GM23338 (cell line): Measurements from ENCODE around the gene TMEM214. TPM values are rescaled to one million over a fixed set of nuclear protein-coding genes. Genes with fewer than 3 reads are reported as not detected.

Experiments
- ATAC-seq: fragments of 200-7000 bp; cut with Tn5 transposase; 3 replicates; pipeline ENCODE4 v1.9.1; 2020
- DNase-seq: peaks from one replicate; pipeline ENCODE4 v3.0.0-alpha.2; 2015; ENCODE audit warnings: low spot score
- H2AFZ ChIP-seq: fragments of 200-600 bp; sonication (generic); 2 replicates; pipeline ENCODE4 v1.8.0; 2016; ENCODE audit warnings: antibody characterized with exemption, mild to moderate bottlenecking, moderate library complexity
- H3F3A ChIP-seq: fragments of 200-600 bp; sonication (generic); replicated peaks from 2 replicates; pipeline ENCODE4 v1.8.0; 2017; ENCODE audit warnings: antibody characterized with exemption, mixed run types, low read depth
- H3K27ac ChIP-seq: fragments of 200-600 bp; sonication (generic); 2 replicates; pipeline ENCODE4 v1.6.1; 2016; ENCODE audit warnings: low read depth
- H3K27me3 ChIP-seq: fragments of 200-600 bp; sonication (generic); 2 replicates; pipeline ENCODE4 v1.8.0; 2016; ENCODE audit warnings: mild to moderate bottlenecking, mixed run types, moderate library complexity; ENCODE audit not compliant: insufficient read depth
- H3K36me3 ChIP-seq: fragments of 200-600 bp; sonication (generic); 2 replicates; pipeline ENCODE4 v1.8.0; 2016; ENCODE audit warnings: mild to moderate bottlenecking; ENCODE audit not compliant: insufficient read depth
- H3K4me1 ChIP-seq: fragments of 200-600 bp; sonication (generic); 2 replicates; pipeline ENCODE4 v1.8.0; 2016; ENCODE audit warnings: mild to moderate bottlenecking, moderate library complexity; ENCODE audit not compliant: insufficient read depth
- H3K4me2 ChIP-seq: fragments of 200-600 bp; sonication (generic); 2 replicates; pipeline ENCODE4 v1.7.1; 2017; ENCODE audit warnings: mixed run types
- H3K4me3 ChIP-seq: fragments of 200-600 bp; sonication (generic); 2 replicates; pipeline ENCODE4 v1.6.1; 2016; ENCODE audit warnings: mixed run types
- H3K79me2 ChIP-seq: fragments of 200-600 bp; sonication (generic); replicated peaks from 2 replicates; pipeline ENCODE4 v1.8.0; 2017; ENCODE audit warnings: mild to moderate bottlenecking; ENCODE audit not compliant: insufficient read depth
- H3K9me2 ChIP-seq: fragments of 200-600 bp; sonication (generic); 2 replicates; pipeline ENCODE4 v1.8.0; 2017; ENCODE audit not compliant: insufficient read depth
- H4K20me1 ChIP-seq: fragments of 200-600 bp; sonication (generic); replicated peaks from 2 replicates; pipeline ENCODE4 v1.8.0; 2017; ENCODE audit warnings: mild to moderate bottlenecking; ENCODE audit not compliant: insufficient read depth
- H3K27ac Mint-ChIP-seq: 2 replicates; pipeline ENCODE4 v1.8.0; 2020; ENCODE audit warnings: inconsistent platforms, mild to moderate bottlenecking, moderate library complexity, mixed read lengths
- H3K27me3 Mint-ChIP-seq: 3 replicates; pipeline ENCODE4 v1.8.0; 2022; ENCODE audit warnings: low read depth, mild to moderate bottlenecking, moderate library complexity, mixed read lengths, inconsistent platforms; ENCODE audit not compliant: insufficient read depth, poor library complexity
- H3K36me3 Mint-ChIP-seq: 3 replicates; pipeline ENCODE4 v1.8.0; 2021; ENCODE audit warnings: low read depth, mild to moderate bottlenecking, inconsistent platforms, moderate library complexity, mixed read lengths
- H3K4me1 Mint-ChIP-seq: 3 replicates; pipeline ENCODE4 v1.8.0; 2020; ENCODE audit warnings: mild to moderate bottlenecking, inconsistent platforms, mixed read lengths
- H3K4me3 Mint-ChIP-seq: 3 replicates; pipeline ENCODE4 v1.8.0; 2021; ENCODE audit warnings: moderate library complexity, mild to moderate bottlenecking, inconsistent platforms, mixed read lengths
- H3K9me3 Mint-ChIP-seq: 3 replicates; pipeline ENCODE4 v1.8.0; 2020; ENCODE audit warnings: moderate library complexity, mild to moderate bottlenecking, inconsistent platforms, mixed read lengths
- STAT1 ChIP-seq: IDR thresholded peaks from one replicate; pipeline ENCODE4 v1.6.1; 2016; ENCODE audit warnings: antibody characterized with exemption; ENCODE audit not compliant: unreplicated experiment
- ZNF331 ChIP-seq: fragments of 250-450 bp; sonication (Bioruptor Pico); IDR thresholded peaks from 2 replicates; pipeline ENCODE4 v1.5.0; 2020; ENCODE audit warnings: low read depth, mild to moderate bottlenecking, moderate library complexity
- polyA plus RNA-seq: library from polyadenylated mRNA; unstranded; fragments of >200 nt; fragmentation: Nextera tagmentation; extraction: Ambion mirVana; gene quantifications from 2 replicates; pipeline ENCODE4 v1.2.1, GENCODE V29; 2016
- total RNA-seq: library from RNA; depleted of rRNA; stranded (reverse); fragments of >200 nt; shearing (Covaris generic); gene quantifications from 2 replicates; pipeline ENCODE4 v1.2.3, GENCODE V29; 2014
- TF ChIP-seq, protein P1 (sequence below), 2 experiments: fragments of 200-600 bp in 1 of 2; sonication (generic) in 1 of 2; conservative IDR thresholded peaks; 2 replicates each; pipeline versions ENCODE4 v1.5.1 to v1.6.1; 2016 to 2017; ENCODE audit warnings: antibody characterized with exemption in 2 of 2, low read depth in 2 of 2, mild to moderate bottlenecking in 2 of 2, moderate library complexity in 1 of 2
- TF ChIP-seq, protein P2 (sequence below): IDR thresholded peaks from 2 replicates; pipeline ENCODE4 v1.6.1; 2016; ENCODE audit warnings: antibody characterized with exemption
- TF ChIP-seq, protein P3 (sequence below): fragments of 250-450 bp; sonication (Bioruptor Pico); IDR thresholded peaks from 2 replicates; pipeline ENCODE4 v1.5.0; 2020; ENCODE audit warnings: mild to moderate bottlenecking, moderate library complexity

Gene TMEM214
- total and polyA plus RNA-seq, 2 experiments from 2014 or later = 18.4 to 36.5 TPM

DNA sequence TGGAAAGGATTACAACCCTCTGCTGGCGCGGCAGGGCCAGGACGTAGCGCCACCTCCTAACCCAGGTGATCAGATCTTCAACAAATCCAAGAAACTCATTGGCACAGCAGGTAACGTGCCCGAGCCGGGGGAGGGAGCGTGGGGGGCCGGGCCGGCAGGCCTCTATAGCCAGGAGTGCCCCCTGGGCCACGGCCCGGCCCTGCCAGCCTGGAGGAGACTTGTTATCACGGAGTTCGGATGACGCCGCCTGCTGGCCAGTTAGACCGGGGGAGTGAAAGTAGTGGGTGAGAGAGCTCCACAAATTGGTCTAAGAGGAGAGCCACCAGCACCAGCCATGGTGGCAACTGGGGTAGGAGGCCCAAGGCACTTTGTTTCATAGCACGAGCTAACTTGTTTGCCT, 8.6 kb upstream of the TMEM214 start:
- TF ChIP-seq, protein P1, sequence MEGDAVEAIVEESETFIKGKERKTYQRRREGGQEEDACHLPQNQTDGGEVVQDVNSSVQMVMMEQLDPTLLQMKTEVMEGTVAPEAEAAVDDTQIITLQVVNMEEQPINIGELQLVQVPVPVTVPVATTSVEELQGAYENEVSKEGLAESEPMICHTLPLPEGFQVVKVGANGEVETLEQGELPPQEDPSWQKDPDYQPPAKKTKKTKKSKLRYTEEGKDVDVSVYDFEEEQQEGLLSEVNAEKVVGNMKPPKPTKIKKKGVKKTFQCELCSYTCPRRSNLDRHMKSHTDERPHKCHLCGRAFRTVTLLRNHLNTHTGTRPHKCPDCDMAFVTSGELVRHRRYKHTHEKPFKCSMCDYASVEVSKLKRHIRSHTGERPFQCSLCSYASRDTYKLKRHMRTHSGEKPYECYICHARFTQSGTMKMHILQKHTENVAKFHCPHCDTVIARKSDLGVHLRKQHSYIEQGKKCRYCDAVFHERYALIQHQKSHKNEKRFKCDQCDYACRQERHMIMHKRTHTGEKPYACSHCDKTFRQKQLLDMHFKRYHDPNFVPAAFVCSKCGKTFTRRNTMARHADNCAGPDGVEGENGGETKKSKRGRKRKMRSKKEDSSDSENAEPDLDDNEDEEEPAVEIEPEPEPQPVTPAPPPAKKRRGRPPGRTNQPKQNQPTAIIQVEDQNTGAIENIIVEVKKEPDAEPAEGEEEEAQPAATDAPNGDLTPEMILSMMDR (conservative IDR thresholded peaks at IDR 0.05; ENCODE audit: low read depth in 2 of 2) = peak; percentile 77 to 80
- TF ChIP-seq, protein P2, sequence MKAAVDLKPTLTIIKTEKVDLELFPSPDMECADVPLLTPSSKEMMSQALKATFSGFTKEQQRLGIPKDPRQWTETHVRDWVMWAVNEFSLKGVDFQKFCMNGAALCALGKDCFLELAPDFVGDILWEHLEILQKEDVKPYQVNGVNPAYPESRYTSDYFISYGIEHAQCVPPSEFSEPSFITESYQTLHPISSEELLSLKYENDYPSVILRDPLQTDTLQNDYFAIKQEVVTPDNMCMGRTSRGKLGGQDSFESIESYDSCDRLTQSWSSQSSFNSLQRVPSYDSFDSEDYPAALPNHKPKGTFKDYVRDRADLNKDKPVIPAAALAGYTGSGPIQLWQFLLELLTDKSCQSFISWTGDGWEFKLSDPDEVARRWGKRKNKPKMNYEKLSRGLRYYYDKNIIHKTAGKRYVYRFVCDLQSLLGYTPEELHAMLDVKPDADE = no peak
- H3K36me3 ChIP-seq = no peaks in the 10 kb centered on the region

DNA sequence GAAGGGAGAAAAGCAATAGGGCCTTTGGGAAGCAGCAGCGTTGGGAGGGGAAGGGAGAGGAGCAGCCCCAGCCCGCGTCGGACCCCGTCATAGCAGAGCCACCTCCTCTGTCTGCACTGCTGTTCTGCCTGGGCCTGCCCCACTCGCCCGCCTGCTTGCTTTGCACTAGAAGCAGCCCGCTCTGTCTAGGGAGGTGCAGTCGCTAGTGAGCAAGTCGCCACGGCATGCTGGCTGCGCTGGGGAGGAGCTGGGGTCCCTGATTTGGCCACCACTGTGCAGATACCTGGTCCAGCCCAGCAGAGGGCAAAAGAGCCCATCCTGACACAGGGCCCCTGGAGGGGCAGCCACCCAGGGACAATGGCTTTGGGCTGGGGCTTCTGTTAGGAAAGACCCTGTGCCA, 8.0 kb upstream of the TMEM214 start:
- peak; percentile 74 for ATAC-seq

More for the DNA sequence above, 8.6 kb upstream of the TMEM214 start:
- H3K4me1 Mint-ChIP-seq = peaks cover 16% of the 10 kb centered on the region
- DNase-seq = peak; percentile 90
- Histone ChIP-seq H3K9me2 (no peaks in the 10 kb centered on the region), H3K79me2 (no peaks in the 10 kb centered on the region), H3K4me3 (no peak overlapping the region), H2AFZ (no peak overlapping the region), H3K27me3 (no peaks in the 10 kb centered on the region), H3K4me1 (no peaks in the 10 kb centered on the region; the same call in 1 of the 2 replicates), H3F3A (no peaks in the 10 kb centered on the region), H3K27ac (no peak overlapping the region), H3K4me2 (no peak overlapping the region), H4K20me1 (no peaks in the 10 kb centered on the region; the same call in 1 of the 2 replicates)
- peaks cover 5% of the 10 kb centered on the region for H3K27me3 Mint-ChIP-seq
- H3K4me3 Mint-ChIP-seq = no peak overlapping the region
- H3K9me3 Mint-ChIP-seq = no peaks in the 10 kb centered on the region
- H3K27ac Mint-ChIP-seq = no peak overlapping the region; the same call in 1 of the 2 replicates
- peaks cover 5% of the 10 kb centered on the region; the same call in 2 of the 3 replicates for H3K36me3 Mint-ChIP-seq
- ATAC-seq = peak; percentile 95

More for the DNA sequence above, 8.0 kb upstream of the TMEM214 start:
- Histone ChIP-seq H3K27ac (no peak overlapping the region), H3K27me3 (no peaks in the 10 kb centered on the region), H3K36me3 (no peaks in the 10 kb centered on the region), H3K4me1 (no peaks in the 10 kb centered on the region; the same call in 1 of the 2 replicates), H3K4me3 (no peak overlapping the region), H2AFZ (no peak overlapping the region), H3K79me2 (no peaks in the 10 kb centered on the region), H3F3A (no peaks in the 10 kb centered on the region), H4K20me1 (no peaks in the 10 kb centered on the region; the same call in 1 of the 2 replicates), H3K9me2 (no peaks in the 10 kb centered on the region), H3K4me2 (no peak overlapping the region)
- Mint-ChIP-seq H3K9me3 (no peaks in the 10 kb centered on the region), H3K27ac (no peak overlapping the region), H3K4me3 (no peak overlapping the region), H3K36me3 (peaks cover 5% of the 10 kb centered on the region; the same call in 2 of the 3 replicates), H3K27me3 (peaks cover 10% of the 10 kb centered on the region), H3K4me1 (peaks cover 16% of the 10 kb centered on the region)
- peak; percentile 64 for DNase-seq
- TF ChIP-seq, protein P1 (conservative IDR thresholded peaks at IDR 0.05; ENCODE audit: low read depth in 2 of 2) = peak in 1 of 2 experiments; percentile 52; a peak in 3 of 4 replicates
- TF ChIP-seq, protein P3, sequence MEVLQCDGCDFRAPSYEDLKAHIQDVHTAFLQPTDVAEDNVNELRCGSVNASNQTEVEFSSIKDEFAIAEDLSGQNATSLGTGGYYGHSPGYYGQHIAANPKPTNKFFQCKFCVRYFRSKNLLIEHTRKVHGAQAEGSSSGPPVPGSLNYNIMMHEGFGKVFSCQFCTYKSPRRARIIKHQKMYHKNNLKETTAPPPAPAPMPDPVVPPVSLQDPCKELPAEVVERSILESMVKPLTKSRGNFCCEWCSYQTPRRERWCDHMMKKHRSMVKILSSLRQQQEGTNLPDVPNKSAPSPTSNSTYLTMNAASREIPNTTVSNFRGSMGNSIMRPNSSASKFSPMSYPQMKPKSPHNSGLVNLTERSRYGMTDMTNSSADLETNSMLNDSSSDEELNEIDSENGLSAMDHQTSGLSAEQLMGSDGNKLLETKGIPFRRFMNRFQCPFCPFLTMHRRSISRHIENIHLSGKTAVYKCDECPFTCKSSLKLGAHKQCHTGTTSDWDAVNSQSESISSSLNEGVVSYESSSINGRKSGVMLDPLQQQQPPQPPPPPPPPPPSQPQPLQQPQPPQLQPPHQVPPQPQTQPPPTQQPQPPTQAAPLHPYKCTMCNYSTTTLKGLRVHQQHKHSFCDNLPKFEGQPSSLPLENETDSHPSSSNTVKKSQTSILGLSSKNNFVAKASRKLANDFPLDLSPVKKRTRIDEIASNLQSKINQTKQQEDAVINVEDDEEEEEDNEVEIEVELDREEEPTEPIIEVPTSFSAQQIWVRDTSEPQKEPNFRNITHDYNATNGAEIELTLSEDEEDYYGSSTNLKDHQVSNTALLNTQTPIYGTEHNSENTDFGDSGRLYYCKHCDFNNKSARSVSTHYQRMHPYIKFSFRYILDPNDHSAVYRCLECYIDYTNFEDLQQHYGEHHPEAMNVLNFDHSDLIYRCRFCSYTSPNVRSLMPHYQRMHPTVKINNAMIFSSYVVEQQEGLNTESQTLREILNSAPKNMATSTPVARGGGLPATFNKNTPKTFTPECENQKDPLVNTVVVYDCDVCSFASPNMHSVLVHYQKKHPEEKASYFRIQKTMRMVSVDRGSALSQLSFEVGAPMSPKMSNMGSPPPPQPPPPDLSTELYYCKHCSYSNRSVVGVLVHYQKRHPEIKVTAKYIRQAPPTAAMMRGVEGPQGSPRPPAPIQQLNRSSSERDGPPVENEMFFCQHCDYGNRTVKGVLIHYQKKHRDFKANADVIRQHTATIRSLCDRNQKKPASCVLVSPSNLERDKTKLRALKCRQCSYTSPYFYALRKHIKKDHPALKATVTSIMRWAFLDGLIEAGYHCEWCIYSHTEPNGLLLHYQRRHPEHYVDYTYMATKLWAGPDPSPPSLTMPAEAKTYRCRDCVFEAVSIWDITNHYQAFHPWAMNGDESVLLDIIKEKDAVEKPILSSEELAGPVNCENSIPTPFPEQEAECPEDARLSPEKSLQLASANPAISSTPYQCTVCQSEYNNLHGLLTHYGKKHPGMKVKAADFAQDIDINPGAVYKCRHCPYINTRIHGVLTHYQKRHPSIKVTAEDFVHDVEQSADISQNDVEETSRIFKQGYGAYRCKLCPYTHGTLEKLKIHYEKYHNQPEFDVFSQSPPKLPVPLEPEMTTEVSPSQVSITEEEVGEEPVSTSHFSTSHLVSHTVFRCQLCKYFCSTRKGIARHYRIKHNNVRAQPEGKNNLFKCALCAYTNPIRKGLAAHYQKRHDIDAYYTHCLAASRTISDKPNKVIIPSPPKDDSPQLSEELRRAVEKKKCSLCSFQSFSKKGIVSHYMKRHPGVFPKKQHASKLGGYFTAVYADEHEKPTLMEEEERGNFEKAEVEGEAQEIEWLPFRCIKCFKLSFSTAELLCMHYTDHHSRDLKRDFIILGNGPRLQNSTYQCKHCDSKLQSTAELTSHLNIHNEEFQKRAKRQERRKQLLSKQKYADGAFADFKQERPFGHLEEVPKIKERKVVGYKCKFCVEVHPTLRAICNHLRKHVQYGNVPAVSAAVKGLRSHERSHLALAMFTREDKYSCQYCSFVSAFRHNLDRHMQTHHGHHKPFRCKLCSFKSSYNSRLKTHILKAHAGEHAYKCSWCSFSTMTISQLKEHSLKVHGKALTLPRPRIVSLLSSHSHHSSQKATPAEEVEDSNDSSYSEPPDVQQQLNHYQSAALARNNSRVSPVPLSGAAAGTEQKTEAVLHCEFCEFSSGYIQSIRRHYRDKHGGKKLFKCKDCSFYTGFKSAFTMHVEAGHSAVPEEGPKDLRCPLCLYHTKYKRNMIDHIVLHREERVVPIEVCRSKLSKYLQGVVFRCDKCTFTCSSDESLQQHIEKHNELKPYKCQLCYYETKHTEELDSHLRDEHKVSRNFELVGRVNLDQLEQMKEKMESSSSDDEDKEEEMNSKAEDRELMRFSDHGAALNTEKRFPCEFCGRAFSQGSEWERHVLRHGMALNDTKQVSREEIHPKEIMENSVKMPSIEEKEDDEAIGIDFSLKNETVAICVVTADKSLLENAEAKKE (CRISPR knock-in tag) = no peak
- no peak for TF ChIP-seq STAT1
- TF ChIP-seq ZNF331 = no peak
- TF ChIP-seq, protein P2 = no peak
